PC-9 (cell line): ENCODE data around the gene FXYD3. TPM values are rescaled to one million over a fixed set of nuclear protein-coding genes. Genes with fewer than 3 reads are reported as not detected.

Experiments
- BruUV-seq: library from RNA; stranded (reverse); fragments of 400-500 nt; replicated peaks from 2 replicates; lab custom pipeline; 2021; lab: Mats Ljungman, UMichigan
- CTCF ChIA-PET: fragments of 300-600 bp; sonication (Branson Sonifier 250); formaldehyde crosslinking; loops from one replicate; lab custom pipeline; 2022; ENCODE audit warnings: antibody characterized with exemption; lab: Charles Lee
- POLR2A ChIA-PET: fragments of 300-600 bp; sonication (Branson Sonifier 250); formaldehyde crosslinking; loops from one replicate; lab custom pipeline; 2022; ENCODE audit warnings: antibody characterized with exemption; ENCODE audit not compliant: unreplicated experiment; lab: Charles Lee
- DNase-seq, 2 experiments: peaks; one replicate each; pipeline versions ENCODE4 v3.0.0 to v3.0.0-alpha.2; 2015 to 2022; ENCODE audit warnings: mixed read lengths in 1 of 2
- H2AFZ ChIP-seq: fragments of 200-600 bp; sonication (generic); 2 replicates; pipeline ENCODE4 v1.8.1; 2017; ENCODE audit warnings: antibody characterized with exemption
- H3F3A ChIP-seq: fragments of 200-600 bp; sonication (generic); 2 replicates; pipeline ENCODE4 v1.8.1; 2017; ENCODE audit warnings: antibody characterized with exemption, mild to moderate bottlenecking, low read depth; ENCODE audit not compliant: insufficient read depth
- H3K27ac ChIP-seq: fragments of 200-600 bp; sonication (generic); 2 replicates; pipeline ENCODE4 v1.6.1; 2016; ENCODE audit warnings: mixed run types
- H3K27me3 ChIP-seq: fragments of 200-600 bp; sonication (generic); 2 replicates; pipeline ENCODE4 v1.6.1; 2016; ENCODE audit warnings: low read depth, mixed run types; ENCODE audit not compliant: insufficient read depth
- H3K36me3 ChIP-seq: fragments of 200-600 bp; sonication (generic); 2 replicates; pipeline ENCODE4 v1.6.1; 2016; ENCODE audit warnings: low read depth, mixed run types
- H3K4me1 ChIP-seq: fragments of 200-600 bp; sonication (generic); replicated peaks from 2 replicates; pipeline ENCODE4 v1.6.1; 2016; ENCODE audit warnings: mixed run types; ENCODE audit not compliant: insufficient read depth
- H3K4me2 ChIP-seq: fragments of 200-600 bp; sonication (generic); 2 replicates; pipeline ENCODE4 v1.6.1; 2017; ENCODE audit warnings: mixed run types
- H3K4me3 ChIP-seq: fragments of 200-600 bp; sonication (generic); 2 replicates; pipeline ENCODE4 v1.6.1; 2016; ENCODE audit warnings: mixed run types
- H3K79me2 ChIP-seq: fragments of 200-600 bp; sonication (generic); 2 replicates; pipeline ENCODE4 v1.6.1; 2017; ENCODE audit warnings: low read depth, mixed run types
- H3K9me2 ChIP-seq: fragments of 200-600 bp; sonication (generic); 2 replicates; pipeline ENCODE4 v1.8.1; 2017; ENCODE audit warnings: mild to moderate bottlenecking; ENCODE audit not compliant: insufficient read depth
- H3K9me3 ChIP-seq: fragments of 200-600 bp; sonication (generic); 2 replicates; pipeline ENCODE4 v1.8.1; 2016; ENCODE audit warnings: low read depth; ENCODE audit not compliant: insufficient read depth
- H4K20me1 ChIP-seq: fragments of 200-600 bp; sonication (generic); 2 replicates; pipeline ENCODE4 v1.8.1; 2017; ENCODE audit not compliant: insufficient read depth
- CTCF ChIP-seq: fragments of 200-600 bp; sonication (generic); conservative IDR thresholded peaks from 2 replicates; pipeline ENCODE4 v1.6.1; 2017; ENCODE audit warnings: mixed run types, antibody characterized with exemption, mild to moderate bottlenecking, moderate library complexity
- EZH2 ChIP-seq: fragments of 200-600 bp; sonication (generic); IDR thresholded peaks from 2 replicates; pipeline ENCODE4 v1.8.0; 2017; ENCODE audit warnings: antibody characterized with exemption, low read depth
- intact Hi-C: fragments of 100-400 bp; cut with micrococcal nuclease; formaldehyde crosslinking; loops from one replicate; pipeline ENCODE4 v1.10.0; 2022; ENCODE audit not compliant: unreplicated experiment
- total RNA-seq: library from RNA; stranded (reverse); gene quantifications from 2 replicates; pipeline ENCODE4 v1.2.3, GENCODE V29; 2021

The FXYD3 gene
- total RNA-seq, 1 experiment from 2014 or later: 287 TPM

DNA sequence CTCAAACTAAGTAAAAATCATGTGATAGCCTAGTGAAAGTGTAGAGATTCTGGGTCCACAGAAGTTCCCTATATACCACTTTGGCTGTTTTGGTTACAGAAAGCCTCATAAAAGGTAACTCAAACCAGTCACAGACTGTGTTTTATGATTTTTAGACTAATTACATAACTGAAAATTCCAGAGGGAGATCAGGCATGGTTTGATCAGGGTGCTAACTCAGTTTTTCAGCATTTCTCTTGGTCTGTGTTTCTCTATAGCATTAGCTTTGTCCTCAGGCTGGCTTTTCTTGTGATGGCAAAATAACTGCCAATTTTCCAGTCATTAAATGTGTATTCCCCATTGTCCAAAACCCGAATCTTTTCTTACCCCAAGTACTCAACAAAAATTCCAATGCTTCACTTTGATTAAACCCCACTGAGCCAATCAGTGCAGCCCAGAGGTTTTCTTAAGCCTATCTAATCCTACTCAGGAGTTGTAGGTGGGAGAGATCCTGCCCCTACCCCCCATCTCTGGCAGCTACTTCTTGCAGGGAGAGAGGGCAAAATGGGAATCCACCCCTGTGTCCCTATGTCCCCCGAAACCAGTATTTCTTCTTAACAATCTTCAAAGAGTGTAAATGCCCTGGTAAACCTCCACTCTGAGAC, 8.6 kb upstream of the FXYD3 start:
- ChIA-PET CTCF (no interaction called here), POLR2A (interaction anchor here (0.7 kb wide), 1 partner anchor 10 kb away, joined by 4 read pairs; no protein-coding TSS in a partner anchor)
- H3K36me3 ChIP-seq: no peaks in the 10 kb centered on the region
- no TSS peak for BruUV-seq
- H3K4me2 ChIP-seq: peak overlapping the region; percentile 10; the same call in 1 of the 2 replicates
- peak overlapping the region; percentile 62 for H3K27ac ChIP-seq
- no peaks in the 10 kb centered on the region for H4K20me1 ChIP-seq
- intact Hi-C loops: no loop called here
- no peaks in the 10 kb centered on the region for H3K27me3 ChIP-seq
- H3K4me1 ChIP-seq: peaks cover 18% of the 10 kb centered on the region
- H3K4me3 ChIP-seq: no peak overlapping the region
- TF ChIP-seq EZH2 (no peak), CTCF (no peak)
- no peaks in the 10 kb centered on the region for H3K79me2 ChIP-seq
- H3K9me3 ChIP-seq: no peaks in the 10 kb centered on the region
- H2AFZ ChIP-seq: no peak overlapping the region
- peaks cover 23% of the 10 kb centered on the region for H3F3A ChIP-seq
- no peak for DNase-seq
- no peaks in the 10 kb centered on the region for H3K9me2 ChIP-seq

- peaks cover 18% of the 10 kb centered on the region for H3K4me1 ChIP-seq
- no peaks in the 10 kb centered on the region for H3K9me2 ChIP-seq
- peak overlapping the region; percentile 62 for H3K27ac ChIP-seq
- H2AFZ ChIP-seq: no peak overlapping the region
- TSS peak; percentile 19 for BruUV-seq
- H3K4me3 ChIP-seq: no peak overlapping the region
- H3K9me3 ChIP-seq: no peaks in the 10 kb centered on the region
- no peaks in the 10 kb centered on the region for H3K36me3 ChIP-seq
- ChIA-PET CTCF (no interaction called here), POLR2A (interaction anchor here (0.7 kb wide), 1 partner anchor 9 kb away, joined by 4 read pairs; no protein-coding TSS in a partner anchor)
- peak; percentile 75 to 81 for DNase-seq
- no peaks in the 10 kb centered on the region for H3K27me3 ChIP-seq
- peaks cover 23% of the 10 kb centered on the region for H3F3A ChIP-seq
- H3K79me2 ChIP-seq: no peaks in the 10 kb centered on the region
- peak overlapping the region; percentile 10; the same call in 1 of the 2 replicates for H3K4me2 ChIP-seq
- no peak for TF ChIP-seq CTCF
- no peak for TF ChIP-seq EZH2
- intact Hi-C loops: no loop called here
- no peaks in the 10 kb centered on the region for H4K20me1 ChIP-seq
Measured at GRCh38 chr19:35107545-35107944, 8.1 kb upstream of the FXYD3 start.

DNA sequence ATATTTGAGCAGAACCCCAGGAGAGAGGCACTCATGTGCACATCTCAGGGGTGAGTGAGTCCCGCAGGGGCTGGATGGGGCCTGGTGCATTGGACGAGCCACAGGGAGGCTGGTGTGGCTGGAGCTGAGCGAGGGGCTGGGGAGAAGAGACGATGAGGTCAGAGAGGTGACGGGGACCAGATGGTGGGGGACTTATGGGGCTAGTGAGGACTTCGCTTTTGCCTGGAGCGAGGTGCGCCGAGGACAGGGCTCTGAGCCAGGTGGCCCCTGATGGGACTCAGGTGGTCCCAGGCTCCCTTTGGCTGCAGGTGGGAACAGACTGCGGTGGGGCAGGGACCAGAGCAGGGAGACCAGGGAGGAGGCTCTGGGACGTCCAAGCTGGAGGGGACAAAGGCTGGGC, 6.9 kb upstream of the FXYD3 start:
- DNase-seq: no peak
- Histone ChIP-seq H3K27me3 (no peaks in the 10 kb centered on the region), H3K27ac (no peak overlapping the region), H3K4me3 (no peak overlapping the region), H2AFZ (no peak overlapping the region), H3K4me1 (peaks cover 18% of the 10 kb centered on the region), H3K9me2 (no peaks in the 10 kb centered on the region), H3K4me2 (no peak overlapping the region), H3K36me3 (no peaks in the 10 kb centered on the region), H3K79me2 (no peaks in the 10 kb centered on the region), H3K9me3 (no peaks in the 10 kb centered on the region), H4K20me1 (no peaks in the 10 kb centered on the region), H3F3A (peaks cover 23% of the 10 kb centered on the region)
- TF ChIP-seq CTCF (no peak), EZH2 (no peak)
- intact Hi-C loops: loop anchor here (2.0 kb wide), 1 partner anchor 14 kb away; no protein-coding TSS in a partner anchor
- BruUV-seq: no TSS peak
- CTCF ChIA-PET: interaction anchor here (0.6 kb wide), 1 partner anchor 109 kb away, joined by 5 read pairs; the partner anchor contains the start of gene GRAMD1A
- POLR2A ChIA-PET: no interaction called here
